Activated T-cell treated with anti-CD3 and anti-CD28 coated beads, Interleukin-2, amount 50 U/mL, for 72 hours (primary cell): ENCODE measurements around the gene ZMIZ2. TPM values are rescaled to one million over a fixed set of nuclear protein-coding genes. Genes with fewer than 3 reads are reported as not detected.

Experiments
- ATAC-seq, 2 donors: fragments of 150-1000 bp; cut with Tn5 transposase; replicated peaks in 1 of 2; 2 replicates each; pipeline ENCODE4 v1.10.0; 2021; ENCODE audit warnings: moderate library complexity in 2 of 2, mild to moderate bottlenecking in 1 of 2
- DNase-seq, 2 donors: peaks; one replicate each; pipeline ENCODE4 v3.0.0; 2021 to 2022; ENCODE audit warnings: mixed read lengths in 1 of 2
- H3K27ac Mint-ChIP-seq: one replicate; pipeline ENCODE4 v1.8.0; 2022; ENCODE audit warnings: mild to moderate bottlenecking, moderate library complexity, mixed read lengths
- H3K27me3 Mint-ChIP-seq: one replicate; pipeline ENCODE4 v1.8.0; 2022; ENCODE audit warnings: low read depth, mixed read lengths
- H3K36me3 Mint-ChIP-seq, 2 donors: one replicate each; pipeline ENCODE4 v1.8.0; 2022; ENCODE audit warnings: mixed read lengths in 2 of 2, mild to moderate bottlenecking in 1 of 2; ENCODE audit not compliant: insufficient read depth in 2 of 2
- H3K4me1 Mint-ChIP-seq: one replicate; pipeline ENCODE4 v1.8.0; 2022; ENCODE audit warnings: low read depth, mixed read lengths
- H3K4me3 Mint-ChIP-seq, 2 donors: one replicate each; pipeline ENCODE4 v1.8.0; 2022; ENCODE audit warnings: mild to moderate bottlenecking in 2 of 2, mixed read lengths in 2 of 2, moderate library complexity in 2 of 2
- H3K9me3 Mint-ChIP-seq, 2 donors: one replicate each; pipeline ENCODE4 v1.8.0; 2022; ENCODE audit warnings: mixed read lengths in 2 of 2
- total RNA-seq, 2 donors: library from RNA; stranded (reverse); gene quantifications; one replicate each; pipeline ENCODE4 v1.2.3, GENCODE V29; 2022

Gene ZMIZ2
- total RNA-seq, 2 donors from 2014 or later: 101 to 113 TPM

- Mint-ChIP-seq H3K36me3 (no peaks in the 10 kb centered on the region), H3K27me3 (no peaks in the 10 kb centered on the region), H3K9me3 (no peaks in the 10 kb centered on the region), H3K4me3 (peak overlapping the region; percentile 64 to 75), H3K27ac (peak overlapping the region; percentile 52), H3K4me1 (peaks cover 37% of the 10 kb centered on the region)
- peak; percentile 91 to 94 for ATAC-seq
- peak; percentile 56 to 72 for DNase-seq
Observed at GRCh38 chr7:44735403-44736165, 13.1 kb upstream of the ZMIZ2 start.

GRCh38 chr7:44736896-44737295 lies 11.8 kb upstream of the ZMIZ2 start:
- Mint-ChIP-seq H3K4me3 (no peak overlapping the region), H3K27me3 (no peaks in the 10 kb centered on the region), H3K4me1 (peaks cover 37% of the 10 kb centered on the region), H3K27ac (no peak overlapping the region), H3K9me3 (no peaks in the 10 kb centered on the region), H3K36me3 (no peaks in the 10 kb centered on the region)
- no peak for DNase-seq
- ATAC-seq: no peak

- no peak for DNase-seq
- H3K27me3 Mint-ChIP-seq: no peaks in the 10 kb centered on the region
- H3K36me3 Mint-ChIP-seq: no peaks in the 10 kb centered on the region
- H3K27ac Mint-ChIP-seq: peak overlapping the region; percentile 25
- no peak overlapping the region for H3K4me3 Mint-ChIP-seq
- H3K4me1 Mint-ChIP-seq: peaks cover 37% of the 10 kb centered on the region
- ATAC-seq: no peak
- no peaks in the 10 kb centered on the region for H3K9me3 Mint-ChIP-seq
Observed at GRCh38 chr7:44738051-44738723, 10.5 kb upstream of the ZMIZ2 start.

GRCh38 chr7:44738876-44739665 lies 9.6 kb upstream of the ZMIZ2 start:
- DNase-seq (no peak), ATAC-seq (no peak)
- H3K36me3 Mint-ChIP-seq: no peaks in the 10 kb centered on the region
- H3K27ac Mint-ChIP-seq: no peak overlapping the region
- H3K9me3 Mint-ChIP-seq: no peaks in the 10 kb centered on the region
- H3K4me1 Mint-ChIP-seq: peaks cover 43% of the 10 kb centered on the region
- no peak overlapping the region for H3K4me3 Mint-ChIP-seq
- no peaks in the 10 kb centered on the region for H3K27me3 Mint-ChIP-seq

GRCh38 chr7:44740055-44740454 lies 8.6 kb upstream of the ZMIZ2 start:
- no peaks in the 10 kb centered on the region for H3K9me3 Mint-ChIP-seq
- no peaks in the 10 kb centered on the region for H3K36me3 Mint-ChIP-seq
- ATAC-seq (no peak), DNase-seq (no peak)
- H3K27me3 Mint-ChIP-seq: no peaks in the 10 kb centered on the region
- H3K27ac Mint-ChIP-seq: no peak overlapping the region
- H3K4me3 Mint-ChIP-seq: no peak overlapping the region
- H3K4me1 Mint-ChIP-seq: peaks cover 33% of the 10 kb centered on the region

GRCh38 chr7:44743750-44744149 lies 4.9 kb upstream of the ZMIZ2 start:
- no peak overlapping the region for H3K4me3 Mint-ChIP-seq
- H3K9me3 Mint-ChIP-seq: no peaks in the 10 kb centered on the region
- DNase-seq: no peak
- no peak overlapping the region for H3K27ac Mint-ChIP-seq
- peaks cover 18% of the 10 kb centered on the region for H3K4me1 Mint-ChIP-seq
- no peak for ATAC-seq
- H3K36me3 Mint-ChIP-seq: no peaks in the 10 kb centered on the region
- no peaks in the 10 kb centered on the region for H3K27me3 Mint-ChIP-seq

GRCh38 chr7:44748948-44749731 lies 493 bp downstream of the ZMIZ2 start:
- peak in 1 of 2 donors; percentile 29 for ATAC-seq
- Mint-ChIP-seq H3K36me3 (peaks cover 2% of the 10 kb centered on the region in 2 donors), H3K27ac (peak overlapping the region; percentile 72), H3K4me3 (peak overlapping the region; percentile 84 to 96), H3K27me3 (no peaks in the 10 kb centered on the region), H3K4me1 (peaks cover 49% of the 10 kb centered on the region), H3K9me3 (no peaks in the 10 kb centered on the region)
- DNase-seq: peak; percentile 40 to 52

GRCh38 chr7:44749992-44750391 lies 1.3 kb downstream of the ZMIZ2 start:
- no peak for ATAC-seq
- Mint-ChIP-seq H3K9me3 (no peaks in the 10 kb centered on the region), H3K4me1 (peaks cover 53% of the 10 kb centered on the region), H3K27ac (peak overlapping the region; percentile 90), H3K27me3 (no peaks in the 10 kb centered on the region), H3K36me3 (peaks cover 2% of the 10 kb centered on the region in 2 donors), H3K4me3 (peak overlapping the region; percentile 84 to 96)
- no peak for DNase-seq

- Mint-ChIP-seq H3K27me3 (no peaks in the 10 kb centered on the region), H3K4me3 (peak overlapping the region; percentile 84 to 96), H3K36me3 (peaks cover 2% of the 10 kb centered on the region in 2 donors), H3K27ac (peak overlapping the region; percentile 90), H3K9me3 (no peaks in the 10 kb centered on the region), H3K4me1 (peaks cover 53% of the 10 kb centered on the region)
- DNase-seq (no peak), ATAC-seq (no peak)
Observed at GRCh38 chr7:44750424-44750823, 1.8 kb downstream of the ZMIZ2 start.

GRCh38 chr7:44750921-44751571 lies 2.4 kb downstream of the ZMIZ2 start:
- H3K4me3 Mint-ChIP-seq: peak overlapping the region; percentile 84 to 96
- ATAC-seq (peak; percentile 39 to 46), DNase-seq (peak; percentile 55 to 66)
- H3K27ac Mint-ChIP-seq: peak overlapping the region; percentile 90
- H3K36me3 Mint-ChIP-seq: peaks cover 2% of the 10 kb centered on the region in 2 donors
- no peaks in the 10 kb centered on the region for H3K9me3 Mint-ChIP-seq
- H3K27me3 Mint-ChIP-seq: no peaks in the 10 kb centered on the region
- H3K4me1 Mint-ChIP-seq: peaks cover 53% of the 10 kb centered on the region

- no peaks in the 10 kb centered on the region for H3K9me3 Mint-ChIP-seq
- H3K4me3 Mint-ChIP-seq: peak overlapping the region in 1 of 2 donors; percentile 71
- ATAC-seq: no peak
- H3K27ac Mint-ChIP-seq: peak overlapping the region; percentile 52
- no peaks in the 10 kb centered on the region for H3K27me3 Mint-ChIP-seq
- no peak for DNase-seq
- peaks cover 2% of the 10 kb centered on the region in 2 donors for H3K36me3 Mint-ChIP-seq
- H3K4me1 Mint-ChIP-seq: peaks cover 43% of the 10 kb centered on the region
Observed at GRCh38 chr7:44752822-44753221, 4.2 kb downstream of the ZMIZ2 start.
